Measurements from ENCODE around the gene MARCHF5.

Gene MARCHF5

GRCh38 chr10:92304061-92304460 is 13.1 kb downstream of the MARCHF5 start:
- DNase-seq (ENCODE audit: insufficient read length, low spot score) (no peak), FAIRE-seq (peak; percentile 51)
- no peak for TF ChIP-seq CTCF (IDR thresholded peaks at IDR 0.05; ENCODE audit: insufficient read depth, missing control alignments)

GRCh38 chr10:92305133-92306072 is 14.4 kb downstream of the MARCHF5 start:
- no peak for DNase-seq (ENCODE audit: insufficient read length, low spot score)

GRCh38 chr10:92309272-92309671 is 18.3 kb downstream of the MARCHF5 start:
- no peak for DNase-seq (ENCODE audit: insufficient read length, low spot score)
- FAIRE-seq, result no peak
- no peak for TF ChIP-seq CTCF (IDR thresholded peaks at IDR 0.05; ENCODE audit: insufficient read depth, missing control alignments)

More at GRCh38 chr10:92305133-92306072, 14.4 kb downstream of the MARCHF5 start:
- no peak for FAIRE-seq
- TF ChIP-seq CTCF (IDR thresholded peaks at IDR 0.05; ENCODE audit: insufficient read depth, missing control alignments), result no peak

- DNase-seq (ENCODE audit: insufficient read length, low spot score) (no peak), FAIRE-seq (no peak)
- no peak for TF ChIP-seq CTCF (IDR thresholded peaks at IDR 0.05; ENCODE audit: insufficient read depth, missing control alignments)
Measured at GRCh38 chr10:92313750-92314149, 22.8 kb downstream of the MARCHF5 start.

- TF ChIP-seq CTCF (IDR thresholded peaks at IDR 0.05; ENCODE audit: insufficient read depth, missing control alignments), result no peak
- DNase-seq (ENCODE audit: insufficient read length, low spot score) (no peak), FAIRE-seq (no peak)
Measured at GRCh38 chr10:92316610-92317009, 25.6 kb downstream of the MARCHF5 start.

GRCh38 chr10:92323079-92323478 is 32.1 kb downstream of the MARCHF5 start:
- no peak for TF ChIP-seq CTCF (IDR thresholded peaks at IDR 0.05; ENCODE audit: insufficient read depth, missing control alignments)
- FAIRE-seq (no peak), DNase-seq (ENCODE audit: insufficient read length, low spot score) (no peak)

Measured in D721Med (cell line).